Spleen (tissue), 11 donors: ENCODE results near the gene KLF15. TPM values are rescaled to one million over a fixed set of nuclear protein-coding genes. Genes with fewer than 3 reads are reported as not detected.

Source experiments
- DNase-seq: peaks from one replicate; pipeline ENCODE4 v3.0.0-alpha.2; 2020
- H3K27ac ChIP-seq, 8 donors: fragments of 200-600 bp; sonication (generic) in 7 of 8; 1 replicate in 4 of 8; 2 replicates in 4 of 8; pipeline versions ENCODE4 v1.5.0 to v1.8.0; 2016 to 2021; ENCODE audit warnings: inconsistent platforms in 4 of 8, mild to moderate bottlenecking in 4 of 8, moderate library complexity in 1 of 8
- H3K27me3 ChIP-seq, 7 donors: fragments of 200-600 bp; sonication (generic) in 6 of 7; replicated peaks in 1 of 7; 1 replicate in 4 of 7; 2 replicates in 3 of 7; pipeline versions ENCODE4 v1.5.0 to v1.8.0; 2016 to 2021; ENCODE audit warnings: inconsistent platforms in 3 of 7, mild to moderate bottlenecking in 1 of 7
- H3K36me3 ChIP-seq, 6 donors: fragments of 200-600 bp; sonication (generic) in 5 of 6; 1 replicate in 4 of 6; 2 replicates in 2 of 6; pipeline versions ENCODE4 v1.5.0 to v1.8.0; 2016 to 2021; ENCODE audit warnings: inconsistent platforms in 2 of 6
- H3K4me1 ChIP-seq, 6 donors: fragments of 200-600 bp; sonication (generic) in 5 of 6; 1 replicate in 3 of 6; 2 replicates in 3 of 6; pipeline versions ENCODE4 v1.5.0 to v1.8.0; 2016 to 2021; ENCODE audit warnings: inconsistent platforms in 3 of 6
- H3K4me3 ChIP-seq, 8 donors: fragments of 200-600 bp; sonication (generic) in 7 of 8; 1 replicate in 4 of 8; 2 replicates in 4 of 8; pipeline versions ENCODE4 v1.5.0 to v1.8.0; 2016 to 2021; ENCODE audit warnings: inconsistent platforms in 4 of 8, mild to moderate bottlenecking in 4 of 8, moderate library complexity in 2 of 8
- H3K9me3 ChIP-seq, 8 donors: fragments of 200-600 bp; sonication (generic) in 7 of 8; 1 replicate in 4 of 8; 2 replicates in 4 of 8; pipeline versions ENCODE4 v1.5.0 to v1.8.0; 2016 to 2021; ENCODE audit warnings: inconsistent platforms in 4 of 8
- POLR2A ChIP-seq, 3 donors: fragments of 450-650 bp; IDR thresholded peaks; one replicate each; pipeline ENCODE4 v1.5.1; 2017; ENCODE audit warnings: antibody characterized with exemption in 3 of 3, mild to moderate bottlenecking in 1 of 3
- POLR2AphosphoS5 ChIP-seq, 3 donors: sonication (generic); formaldehyde crosslinking; IDR thresholded peaks; one replicate each; pipeline ENCODE4 v1.5.1; 2017; ENCODE audit warnings: antibody characterized with exemption in 3 of 3
- WGBS, 5 donors: extraction: QIAGEN DNeasy Blood & Tissue Kit in 3 of 5; methylation state at CpG; one replicate each; pipeline versions ENCODE4 v1.1.5 to v1.1.7; 2013 to 2018; 5-methylcytosine and 5-hydroxymethylcytosine counted together
- intact Hi-C: fragments of 100-400 bp; cut with DNase I; formaldehyde crosslinking; loops from one replicate; pipeline ENCODE4 v1.15.0; 2023; ENCODE audit warnings: low total_unique reads
- polyA plus RNA-seq, 3 donors: library from polyadenylated mRNA; stranded (reverse); fragments of 200-250 nt; gene quantifications; one replicate each; pipeline ENCODE4 v1.2.1, GENCODE V29; 2013
- total RNA-seq, 7 donors: library from RNA; depleted of rRNA in 3 of 7; stranded (reverse); fragments of >200 nt in 3 of 7; fragmentation: NEBNext Ultra II Directional in 4 of 7; extraction: Animal tissue kit (Norgen Biotek cat#: 25700) in 4 of 7; gene quantifications; one replicate each; pipeline versions ENCODE4 v1.1.0 to v1.2.1, GENCODE V29; 2016 to 2021
- TF ChIP-seq, protein P1 (sequence below), 11 experiments: fragments of 200-600 bp in 7 of 11; fragments of 450-650 bp in 4 of 11; sonication (generic) in 4 of 11; IDR thresholded peaks in 8 of 11; conservative IDR thresholded peaks in 3 of 11; 1 replicate in 7 of 11; 2 replicates in 4 of 11; pipeline versions ENCODE4 v1.4.0 to v1.8.0; 2016 to 2021; ENCODE audit warnings: antibody characterized with exemption in 11 of 11, inconsistent platforms in 4 of 11, mild to moderate bottlenecking in 1 of 11
- donor health status: healthy with polysubstance abuse.
- donor health status: DM: no; HTN: no; CAD: no; lungs with moderate emphysema.
- donor health status: DM: no; HTN: no; CAD: no.
- donor health status: Bipolar disorder and iron deficiency.
- donor health status: healthy.
- donor health status: DM: no; HTN: no; CAD: no.
- donor health status: DM: yes; HTN: yes; CAD: no.

KLF15 gene
- total and polyA plus RNA-seq, 10 donors: 0.57 to 9.5 (median 3.3) TPM

DNA sequence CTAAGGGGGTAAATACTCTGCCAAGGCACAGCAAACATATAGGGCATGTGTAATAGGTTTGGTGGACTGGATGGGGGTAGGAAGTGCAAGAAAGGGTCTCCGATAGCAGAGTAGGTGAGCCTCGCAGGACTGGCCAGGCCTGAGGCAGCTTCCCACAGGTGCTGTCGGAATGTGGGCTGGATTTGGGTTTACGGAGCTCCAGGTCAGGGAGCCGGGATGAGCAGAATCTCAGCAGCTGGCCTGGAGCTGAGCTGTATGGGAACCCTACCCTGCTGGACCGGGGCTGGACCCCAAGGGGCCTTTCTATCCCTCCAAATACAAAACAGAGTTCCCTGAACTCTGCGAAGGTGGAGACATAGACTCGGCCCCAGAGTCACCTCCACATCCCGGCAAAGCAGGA is 15.0 kb downstream of the KLF15 start:
- intact Hi-C loops: no loop called here
- Histone ChIP-seq H3K36me3 (no peaks in the 10 kb centered on the region), H3K27me3 (peaks cover 0 to 23% (median 0%) of the 10 kb centered on the region in 7 donors), H3K9me3 (no peaks in the 10 kb centered on the region), H3K27ac (no peak overlapping the region), H3K4me1 (no peaks in the 10 kb centered on the region), H3K4me3 (no peak overlapping the region)
- DNase-seq: peak; percentile 46
- WGBS, 5 donors: 86 to 97% (median 91%) methylated on average over 9 of the region's 9 CpGs
- TF ChIP-seq POLR2A (IDR thresholded peaks at IDR 0.05) (no peak), POLR2AphosphoS5 (IDR thresholded peaks at IDR 0.05) (no peak)
- TF ChIP-seq, protein P1, sequence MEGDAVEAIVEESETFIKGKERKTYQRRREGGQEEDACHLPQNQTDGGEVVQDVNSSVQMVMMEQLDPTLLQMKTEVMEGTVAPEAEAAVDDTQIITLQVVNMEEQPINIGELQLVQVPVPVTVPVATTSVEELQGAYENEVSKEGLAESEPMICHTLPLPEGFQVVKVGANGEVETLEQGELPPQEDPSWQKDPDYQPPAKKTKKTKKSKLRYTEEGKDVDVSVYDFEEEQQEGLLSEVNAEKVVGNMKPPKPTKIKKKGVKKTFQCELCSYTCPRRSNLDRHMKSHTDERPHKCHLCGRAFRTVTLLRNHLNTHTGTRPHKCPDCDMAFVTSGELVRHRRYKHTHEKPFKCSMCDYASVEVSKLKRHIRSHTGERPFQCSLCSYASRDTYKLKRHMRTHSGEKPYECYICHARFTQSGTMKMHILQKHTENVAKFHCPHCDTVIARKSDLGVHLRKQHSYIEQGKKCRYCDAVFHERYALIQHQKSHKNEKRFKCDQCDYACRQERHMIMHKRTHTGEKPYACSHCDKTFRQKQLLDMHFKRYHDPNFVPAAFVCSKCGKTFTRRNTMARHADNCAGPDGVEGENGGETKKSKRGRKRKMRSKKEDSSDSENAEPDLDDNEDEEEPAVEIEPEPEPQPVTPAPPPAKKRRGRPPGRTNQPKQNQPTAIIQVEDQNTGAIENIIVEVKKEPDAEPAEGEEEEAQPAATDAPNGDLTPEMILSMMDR (IDR thresholded peaks at IDR 0.05 in 8 of 11, conservative IDR thresholded peaks at IDR 0.05 in 3 of 11): no peak

DNA sequence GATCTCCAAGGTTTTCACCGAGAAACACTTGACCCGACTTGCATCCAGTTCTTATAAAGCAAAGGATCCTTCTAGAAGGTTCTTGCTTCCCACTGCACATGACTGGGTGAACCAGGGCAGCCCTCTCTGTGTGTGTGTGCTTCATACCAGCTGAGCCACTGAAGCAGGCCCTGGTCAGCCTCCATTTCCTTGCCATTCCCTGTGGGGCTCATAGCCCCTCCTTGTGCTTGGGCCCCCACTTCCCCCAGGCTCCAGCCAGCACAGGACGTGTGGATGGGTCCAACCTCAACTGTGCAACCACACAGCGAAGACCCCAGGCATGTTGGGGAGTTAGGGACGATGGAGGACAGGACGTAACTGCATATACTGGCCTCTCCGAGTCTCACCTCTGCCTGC is 15.5 kb downstream of the KLF15 start:
- no peaks in the 10 kb centered on the region for H3K9me3 ChIP-seq
- peaks cover 0 to 23% (median 0%) of the 10 kb centered on the region in 7 donors for H3K27me3 ChIP-seq
- no peak overlapping the region for H3K27ac ChIP-seq
- DNase-seq: peak; percentile 49
- intact Hi-C loops: no loop called here
- H3K36me3 ChIP-seq: no peaks in the 10 kb centered on the region
- no peaks in the 10 kb centered on the region for H3K4me1 ChIP-seq
- no peak overlapping the region for H3K4me3 ChIP-seq
- WGBS, 5 donors: 72 to 87% (median 84%) methylated on average over 7 of the region's 7 CpGs
- TF ChIP-seq POLR2AphosphoS5 (IDR thresholded peaks at IDR 0.05): no peak

DNA sequence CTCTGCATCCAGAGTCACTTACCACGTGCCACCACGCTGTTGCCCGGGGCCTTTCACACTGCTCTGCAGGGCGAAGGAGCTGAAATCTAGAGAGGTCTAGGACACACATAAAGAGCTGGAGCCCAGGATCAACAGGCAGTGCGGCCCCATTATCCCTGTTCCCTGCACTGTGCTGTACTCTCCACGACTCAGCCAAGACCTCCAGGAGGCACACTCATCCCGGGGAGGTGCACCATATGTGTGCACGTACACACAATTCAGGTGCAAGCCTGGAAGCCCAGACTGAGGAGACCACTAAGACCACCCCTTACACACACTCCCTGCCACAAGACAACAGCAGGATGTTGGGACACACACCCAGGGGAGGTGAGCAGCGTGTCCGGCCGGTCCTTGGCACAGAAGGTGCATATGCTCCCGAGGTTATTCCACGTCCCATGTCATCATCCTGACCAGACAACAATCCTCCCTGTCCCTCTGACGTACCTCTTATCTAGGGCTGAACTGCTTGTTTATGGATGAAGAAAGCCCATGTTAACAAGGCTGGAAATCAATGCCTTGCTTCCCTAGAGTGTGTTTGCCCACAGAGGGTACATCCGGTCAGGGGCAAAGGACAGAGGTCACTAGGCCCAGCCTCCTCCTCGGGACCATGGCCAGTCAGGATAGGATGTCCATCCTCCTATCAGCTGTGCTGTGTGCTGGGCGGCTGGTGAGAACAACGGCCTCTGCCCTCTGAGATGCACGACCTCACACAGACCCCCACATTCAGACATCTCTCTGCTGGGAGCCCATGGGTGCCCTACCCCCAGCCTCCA is 16.1 kb downstream of the KLF15 start:
- Histone ChIP-seq H3K27me3 (peaks cover 0 to 23% (median 0%) of the 10 kb centered on the region in 7 donors), H3K4me1 (no peaks in the 10 kb centered on the region), H3K4me3 (no peak overlapping the region), H3K9me3 (no peaks in the 10 kb centered on the region), H3K36me3 (no peaks in the 10 kb centered on the region), H3K27ac (no peak overlapping the region)
- WGBS, 5 donors: 83 to 92% (median 86%) methylated on average over 17 to 19 of the region's 19 CpGs
- DNase-seq: peak; percentile 56
- TF ChIP-seq POLR2AphosphoS5 (IDR thresholded peaks at IDR 0.05) (no peak), POLR2A (IDR thresholded peaks at IDR 0.05) (no peak)
- TF ChIP-seq, protein P1 (IDR thresholded peaks at IDR 0.05 in 8 of 11, conservative IDR thresholded peaks at IDR 0.05 in 3 of 11): no peak
- intact Hi-C loops: no loop called here

DNA sequence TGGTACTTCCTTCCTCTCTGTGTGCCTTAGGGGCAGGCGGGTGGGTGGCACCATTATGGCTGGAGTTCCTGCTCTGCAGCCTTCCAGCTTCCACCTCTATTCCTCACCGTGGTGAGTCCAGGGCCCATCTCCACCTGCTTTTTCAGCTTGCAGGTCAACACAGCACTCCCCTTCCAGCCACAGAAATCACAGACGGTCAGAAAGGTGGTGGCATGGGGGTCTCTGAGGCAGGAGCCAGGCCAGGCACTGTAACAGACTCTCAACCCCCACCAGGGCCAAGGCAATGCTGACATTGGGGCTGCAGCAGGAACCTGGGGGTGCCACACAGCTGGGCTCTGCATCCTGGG is 16.6 kb downstream of the KLF15 start:
- no peak for TF ChIP-seq POLR2AphosphoS5 (IDR thresholded peaks at IDR 0.05)
- TF ChIP-seq, protein P1 (IDR thresholded peaks at IDR 0.05 in 8 of 11, conservative IDR thresholded peaks at IDR 0.05 in 3 of 11): no peak
- no peak for TF ChIP-seq POLR2A (IDR thresholded peaks at IDR 0.05)
- Histone ChIP-seq H3K9me3 (no peaks in the 10 kb centered on the region), H3K4me1 (no peaks in the 10 kb centered on the region), H3K27ac (no peak overlapping the region), H3K4me3 (no peak overlapping the region), H3K27me3 (peaks cover 0 to 23% (median 0%) of the 10 kb centered on the region in 7 donors), H3K36me3 (no peaks in the 10 kb centered on the region)
- intact Hi-C loops: no loop called here
- DNase-seq: peak; percentile 18
- 66 to 83% (median 76%) methylated on average over 2 to 3 of the region's 3 CpGs for WGBS, 5 donors
